Mucosa of descending colon (tissue), 3 donors: ENCODE measurements around the gene FAM237B. TPM values are rescaled to one million over a fixed set of nuclear protein-coding genes. Genes with fewer than 3 reads are reported as not detected.
"Not testable (repeated sequence)": the region's sequence is repeated elsewhere in the genome, so short reads cannot be mapped to it uniquely, and the experiment has no call there.

Experiments used
- ATAC-seq: fragments of 200-7000 bp; cut with Tn5 transposase; one replicate; pipeline ENCODE4 v1.9.1; 2020; ENCODE audit warnings: mild to moderate bottlenecking, moderate library complexity
- DNase-seq, 3 donors: peaks; one replicate each; pipeline ENCODE4 v3.0.0-alpha.2; 2020
- H3K36me3 ChIP-seq: fragments of 200-600 bp; one replicate; pipeline ENCODE4 v1.8.0; 2021; ENCODE audit warnings: low read depth, mild to moderate bottlenecking
- H3K4me1 ChIP-seq: fragments of 200-600 bp; one replicate; pipeline ENCODE4 v1.8.0; 2021; ENCODE audit warnings: low read depth, mild to moderate bottlenecking
- H3K4me3 ChIP-seq: fragments of 200-600 bp; one replicate; pipeline ENCODE4 v1.8.0; 2021; ENCODE audit warnings: mild to moderate bottlenecking
- H3K9me3 ChIP-seq: fragments of 200-600 bp; one replicate; pipeline ENCODE4 v1.8.0; 2021; ENCODE audit warnings: mild to moderate bottlenecking
- CTCF ChIP-seq: fragments of 200-600 bp; IDR thresholded peaks from one replicate; pipeline ENCODE4 v1.8.0; 2022; ENCODE audit warnings: antibody characterized with exemption, mild to moderate bottlenecking
- intact Hi-C, 2 donors: fragments of 100-400 bp; cut with DNase I in 1 of 2; cut with micrococcal nuclease in 1 of 2; formaldehyde crosslinking; loops; one replicate each; pipeline versions ENCODE4 v1.11.0 to v1.11.1; 2022; cut with DNase I, micrococcal nuclease
- long read RNA-seq, 2 donors: library from polyadenylated mRNA; unstranded; transcript quantifications; one replicate each; pipeline ENCODE4 v2.0.0, GENCODE V29; 2019 to 2021
- total RNA-seq, 3 donors: library from RNA; stranded (reverse); fragmentation: NEBNext Ultra II Directional in 2 of 3; extraction: Animal tissue kit (Norgen Biotek cat#: 25700) in 2 of 3; gene quantifications; one replicate each; pipeline versions ENCODE4 v1.2.1 to v1.2.4, GENCODE V29; 2021 to 2023
- donor health status: DM: no; HTN: no; CAD: no; lungs with moderate emphysema.
- donor health status: DM: no; HTN: no; CAD: no.
- donor health status: DM: no; HTN: yes; CAD: no.

The FAM237B gene
- not detected for total RNA-seq
- long read RNA-seq, donor 1, result 0 reads
- long read RNA-seq, donor 2, result 0 reads

- peak in 2 of 3 donors; percentile 30 to 37 for DNase-seq
- intact Hi-C loops, result no loop called here
- peak; percentile 53 for ATAC-seq
- no peak for TF ChIP-seq CTCF
- Histone ChIP-seq H3K4me3 (no peak within 1 kb of the TSS), H3K4me1 (peaks cover 7% of the 10 kb centered on the region), H3K36me3 (no peaks in the 10 kb centered on the region), H3K9me3 (no peaks in the 10 kb centered on the region)
Measured at GRCh38 chr7:90320801-90321494, at the start of gene FAM237B. Gene FAM237B (minus strand): TSS chr7:90321304. CDS start chr7:90319748, 1,556 bp downstream.

- no peak for TF ChIP-seq CTCF
- intact Hi-C loops, result no loop called here
- Histone ChIP-seq H3K36me3 (no peaks in the 10 kb centered on the region), H3K4me3 (no peak overlapping the region), H3K4me1 (peaks cover 9% of the 10 kb centered on the region), H3K9me3 (no peaks in the 10 kb centered on the region)
- ATAC-seq, result no peak
- no peak for DNase-seq
Measured at GRCh38 chr7:90351987-90352386, 30.9 kb upstream of the FAM237B start.

GRCh38 chr7:90350032-90350431 is 28.9 kb upstream of the FAM237B start:
- H3K4me3 ChIP-seq, H3K36me3 ChIP-seq, DNase-seq, H3K9me3 ChIP-seq, intact Hi-C loops, H3K4me1 ChIP-seq, ATAC-seq: not testable (repeated sequence)

- H3K36me3 ChIP-seq, result no peaks in the 10 kb centered on the region
Measured at GRCh38 chr7:90349305-90349704, 28.2 kb upstream of the FAM237B start.

GRCh38 chr7:90347759-90348158 is 26.7 kb upstream of the FAM237B start:
- ATAC-seq (no peak), DNase-seq (no peak)
- no peaks in the 10 kb centered on the region for H3K36me3 ChIP-seq
- no peaks in the 10 kb centered on the region for H3K9me3 ChIP-seq
- TF ChIP-seq CTCF, result no peak
- H3K4me3 ChIP-seq, result no peak overlapping the region
- intact Hi-C loops, result no loop called here
- H3K4me1 ChIP-seq, result peaks cover 9% of the 10 kb centered on the region

More at GRCh38 chr7:90349305-90349704, 28.2 kb upstream of the FAM237B start:
- no peak for TF ChIP-seq CTCF
- Histone ChIP-seq H3K4me1 (peaks cover 9% of the 10 kb centered on the region), H3K4me3 (no peak overlapping the region), H3K9me3 (no peaks in the 10 kb centered on the region)
- intact Hi-C loops, result no loop called here
- DNase-seq (no peak), ATAC-seq (no peak)

GRCh38 chr7:90346336-90347125 is 25.4 kb upstream of the FAM237B start, which contains the start of gene GTPBP10:
Gene GTPBP10 (plus strand): TSS chr7:90346716. CDS start chr7:90346742, 26 bp downstream.
- Histone ChIP-seq H3K36me3 (no peaks in the 10 kb centered on the region), H3K4me1 (peaks cover 9% of the 10 kb centered on the region), H3K4me3 (peak within 1 kb of the TSS; percentile 71), H3K9me3 (no peaks in the 10 kb centered on the region)
- DNase-seq (peak; percentile 96 to 97 (median 97)), ATAC-seq (peak; percentile 99)
- intact Hi-C loops, result no loop called here
- TF ChIP-seq CTCF, result peak; percentile 75
